ENCODE results near the gene CPT1A.

The CPT1A gene

GRCh38 chr11:68828155-68828931, 13.4 kb downstream of the CPT1A start:
- Histone ChIP-seq H3K27ac (ENCODE audit: low read length) (no peak overlapping the region), H3K27me3 (ENCODE audit: control insufficient read depth in 1 of 2, insufficient read depth in 2 of 2, low read length in 2 of 2) (no peaks in the 10 kb centered on the region), H3K4me1 (ENCODE audit: control insufficient read depth, insufficient read depth, low read length) (peaks cover 48% of the 10 kb centered on the region), H3K4me3 (ENCODE audit: low read length in 2 of 2) (no peak overlapping the region), H3K9ac (ENCODE audit: low read length in 2 of 2) (peak overlapping the region in 1 of 2 donors; percentile 21), H3K36me3 (ENCODE audit: control insufficient read depth in 2 of 2, insufficient read depth in 2 of 2, low read length in 2 of 2) (peaks cover 3 to 6% of the 10 kb centered on the region in 2 donors), H3K9me3 (ENCODE audit: control insufficient read depth in 2 of 2, low read length in 2 of 2) (no peaks in the 10 kb centered on the region)

DNA sequence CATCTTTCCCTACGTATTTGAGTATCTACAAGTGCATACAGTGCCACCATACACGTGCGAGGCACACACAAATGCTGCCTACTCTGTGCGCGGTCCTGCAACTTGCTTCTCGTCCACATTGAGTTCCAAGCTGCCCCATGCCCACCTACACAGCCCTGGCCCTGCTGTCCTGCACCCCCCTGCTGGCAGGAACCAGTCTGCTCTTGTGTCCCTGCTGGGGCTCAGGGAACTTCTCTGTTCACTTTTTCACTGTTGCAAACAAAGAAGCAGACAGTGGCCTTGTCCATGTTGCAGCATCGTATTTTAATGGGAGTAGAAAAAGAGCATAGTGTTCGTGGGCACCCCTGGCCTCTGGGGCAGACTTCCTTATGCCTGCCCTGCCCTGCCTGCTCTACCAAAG, 14.0 kb downstream of the CPT1A start:
- H3K4me3 ChIP-seq (ENCODE audit: low read length in 2 of 2): no peak overlapping the region
- no peaks in the 10 kb centered on the region for H3K27me3 ChIP-seq (ENCODE audit: control insufficient read depth in 1 of 2, insufficient read depth in 2 of 2, low read length in 2 of 2)
- peaks cover 3 to 6% of the 10 kb centered on the region in 2 donors for H3K36me3 ChIP-seq (ENCODE audit: control insufficient read depth in 2 of 2, insufficient read depth in 2 of 2, low read length in 2 of 2)
- no peak overlapping the region for H3K9ac ChIP-seq (ENCODE audit: low read length in 2 of 2)
- H3K9me3 ChIP-seq (ENCODE audit: control insufficient read depth in 2 of 2, low read length in 2 of 2): no peaks in the 10 kb centered on the region
- H3K4me1 ChIP-seq (ENCODE audit: control insufficient read depth, insufficient read depth, low read length): peaks cover 42% of the 10 kb centered on the region
- no peak overlapping the region for H3K27ac ChIP-seq (ENCODE audit: low read length)

DNA sequence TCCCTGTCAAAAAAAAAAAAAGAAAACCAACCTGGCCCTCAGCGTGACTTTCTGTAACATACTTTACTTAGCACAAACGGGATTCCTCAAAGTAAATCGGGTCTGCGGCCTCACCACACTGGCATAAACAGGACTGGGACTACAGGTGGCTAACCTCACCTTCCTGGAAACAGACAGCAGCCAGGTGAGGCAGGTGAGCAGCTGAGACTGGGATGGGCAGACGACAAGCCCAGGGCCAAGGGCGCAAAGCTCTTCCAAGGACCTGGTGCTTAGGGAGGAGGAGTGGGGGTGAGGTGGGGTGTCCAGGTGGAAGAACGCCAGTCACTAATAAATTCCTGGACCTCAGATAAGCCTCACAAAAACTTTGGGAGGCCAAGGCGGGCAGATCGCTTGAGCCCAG, 15.0 kb downstream of the CPT1A start:
- peaks cover 5 to 6% of the 10 kb centered on the region in 2 donors for H3K36me3 ChIP-seq (ENCODE audit: control insufficient read depth in 2 of 2, insufficient read depth in 2 of 2, low read length in 2 of 2)
- H3K27me3 ChIP-seq (ENCODE audit: control insufficient read depth in 1 of 2, insufficient read depth in 2 of 2, low read length in 2 of 2): no peaks in the 10 kb centered on the region
- H3K9ac ChIP-seq (ENCODE audit: low read length in 2 of 2): no peak overlapping the region
- no peak overlapping the region for H3K27ac ChIP-seq (ENCODE audit: low read length)
- no peaks in the 10 kb centered on the region for H3K9me3 ChIP-seq (ENCODE audit: control insufficient read depth in 2 of 2, low read length in 2 of 2)
- no peak overlapping the region for H3K4me3 ChIP-seq (ENCODE audit: low read length in 2 of 2)
- peaks cover 33% of the 10 kb centered on the region for H3K4me1 ChIP-seq (ENCODE audit: control insufficient read depth, insufficient read depth, low read length)

GRCh38 chr11:68825571-68825970, 16.1 kb downstream of the CPT1A start:
- peaks cover 4% of the 10 kb centered on the region in 2 donors for H3K36me3 ChIP-seq (ENCODE audit: control insufficient read depth in 2 of 2, insufficient read depth in 2 of 2, low read length in 2 of 2)
- H3K9ac ChIP-seq (ENCODE audit: low read length in 2 of 2): no peak overlapping the region
- H3K9me3 ChIP-seq (ENCODE audit: control insufficient read depth in 2 of 2, low read length in 2 of 2): no peaks in the 10 kb centered on the region
- H3K27me3 ChIP-seq (ENCODE audit: control insufficient read depth in 1 of 2, insufficient read depth in 2 of 2, low read length in 2 of 2): no peaks in the 10 kb centered on the region
- H3K27ac ChIP-seq (ENCODE audit: low read length): no peak overlapping the region
- peaks cover 23% of the 10 kb centered on the region for H3K4me1 ChIP-seq (ENCODE audit: control insufficient read depth, insufficient read depth, low read length)
- no peak overlapping the region for H3K4me3 ChIP-seq (ENCODE audit: low read length in 2 of 2)

- peaks cover 0 to 3% of the 10 kb centered on the region in 2 donors for H3K36me3 ChIP-seq (ENCODE audit: control insufficient read depth in 2 of 2, insufficient read depth in 2 of 2, low read length in 2 of 2)
- H3K27ac ChIP-seq (ENCODE audit: low read length): no peak overlapping the region
- no peak overlapping the region for H3K4me3 ChIP-seq (ENCODE audit: low read length in 2 of 2)
- H3K27me3 ChIP-seq (ENCODE audit: control insufficient read depth in 1 of 2, insufficient read depth in 2 of 2, low read length in 2 of 2): no peaks in the 10 kb centered on the region
- no peak overlapping the region for H3K9ac ChIP-seq (ENCODE audit: low read length in 2 of 2)
- H3K9me3 ChIP-seq (ENCODE audit: control insufficient read depth in 2 of 2, low read length in 2 of 2): no peaks in the 10 kb centered on the region
- H3K4me1 ChIP-seq (ENCODE audit: control insufficient read depth, insufficient read depth, low read length): peaks cover 6% of the 10 kb centered on the region
Measured at GRCh38 chr11:68822546-68822945, 19.2 kb downstream of the CPT1A start.

DNA sequence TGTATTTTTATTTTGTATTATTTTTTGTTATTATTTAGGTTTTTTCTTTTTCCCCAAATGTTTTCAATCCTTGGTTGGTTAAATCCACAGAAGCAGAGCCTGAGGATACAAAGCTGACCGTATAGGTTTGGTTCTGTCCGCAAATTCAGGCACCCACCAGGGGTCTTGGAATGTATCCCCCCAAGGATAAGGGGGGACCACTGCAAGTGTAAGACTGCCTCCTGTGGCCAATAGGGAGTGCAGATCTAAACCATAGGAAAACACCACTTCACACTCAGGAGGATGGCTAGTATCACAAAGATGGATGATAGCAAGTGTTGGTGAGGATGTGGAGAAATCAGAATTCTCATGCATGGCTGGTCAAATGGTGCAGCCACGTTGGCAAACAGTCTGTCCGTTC, 20.0 kb downstream of the CPT1A start:
- Histone ChIP-seq H3K4me1 (ENCODE audit: control insufficient read depth, insufficient read depth, low read length) (peaks cover 10% of the 10 kb centered on the region), H3K4me3 (ENCODE audit: low read length in 2 of 2) (no peak overlapping the region), H3K36me3 (ENCODE audit: control insufficient read depth in 2 of 2, insufficient read depth in 2 of 2, low read length in 2 of 2) (peaks cover 0 to 3% of the 10 kb centered on the region in 2 donors), H3K9ac (ENCODE audit: low read length in 2 of 2) (no peak overlapping the region), H3K9me3 (ENCODE audit: control insufficient read depth in 2 of 2, low read length in 2 of 2) (no peaks in the 10 kb centered on the region), H3K27ac (ENCODE audit: low read length) (no peak overlapping the region), H3K27me3 (ENCODE audit: control insufficient read depth in 1 of 2, insufficient read depth in 2 of 2, low read length in 2 of 2) (no peaks in the 10 kb centered on the region)

GRCh38 chr11:68819362-68819761, 22.4 kb downstream of the CPT1A start:
- no peaks in the 10 kb centered on the region for H3K27me3 ChIP-seq (ENCODE audit: control insufficient read depth in 1 of 2, insufficient read depth in 2 of 2, low read length in 2 of 2)
- no peaks in the 10 kb centered on the region for H3K9me3 ChIP-seq (ENCODE audit: control insufficient read depth in 2 of 2, low read length in 2 of 2)
- H3K27ac ChIP-seq (ENCODE audit: low read length): no peak overlapping the region
- no peak overlapping the region for H3K4me3 ChIP-seq (ENCODE audit: low read length in 2 of 2)
- H3K9ac ChIP-seq (ENCODE audit: low read length in 2 of 2): no peak overlapping the region
- H3K36me3 ChIP-seq (ENCODE audit: control insufficient read depth in 2 of 2, insufficient read depth in 2 of 2, low read length in 2 of 2): peaks cover 11 to 12% of the 10 kb centered on the region in 2 donors
- H3K4me1 ChIP-seq (ENCODE audit: control insufficient read depth, insufficient read depth, low read length): peaks cover 4% of the 10 kb centered on the region

DNA sequence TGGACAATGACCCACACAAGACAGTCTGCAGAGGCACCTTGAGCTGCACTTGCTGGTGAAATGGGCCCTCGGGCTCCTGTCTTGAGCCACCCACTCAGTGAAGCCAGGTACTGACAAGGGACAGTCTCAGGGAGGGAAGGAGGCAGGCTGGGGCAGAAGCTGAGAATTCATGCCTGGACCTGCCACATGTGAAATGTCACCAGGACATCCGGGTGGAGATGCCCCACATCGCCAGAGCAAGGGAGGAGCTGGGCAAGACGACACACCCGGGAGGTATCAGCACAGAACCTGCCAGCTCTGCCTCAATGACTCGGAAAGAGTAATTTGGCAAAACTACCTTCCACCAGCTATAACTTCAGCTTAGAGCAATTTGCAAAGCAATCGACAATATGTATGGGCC, 23.5 kb downstream of the CPT1A start:
- Histone ChIP-seq H3K4me3 (ENCODE audit: low read length in 2 of 2) (no peak overlapping the region), H3K36me3 (ENCODE audit: control insufficient read depth in 2 of 2, insufficient read depth in 2 of 2, low read length in 2 of 2) (peaks cover 12% of the 10 kb centered on the region in 2 donors), H3K9ac (ENCODE audit: low read length in 2 of 2) (no peak overlapping the region), H3K27me3 (ENCODE audit: control insufficient read depth in 1 of 2, insufficient read depth in 2 of 2, low read length in 2 of 2) (no peaks in the 10 kb centered on the region), H3K9me3 (ENCODE audit: control insufficient read depth in 2 of 2, low read length in 2 of 2) (no peaks in the 10 kb centered on the region), H3K27ac (ENCODE audit: low read length) (no peak overlapping the region), H3K4me1 (ENCODE audit: control insufficient read depth, insufficient read depth, low read length) (peaks cover 4% of the 10 kb centered on the region)

- Histone ChIP-seq H3K9ac (ENCODE audit: low read length in 2 of 2) (no peak overlapping the region), H3K27ac (ENCODE audit: low read length) (no peak overlapping the region), H3K36me3 (ENCODE audit: control insufficient read depth in 2 of 2, insufficient read depth in 2 of 2, low read length in 2 of 2) (peaks cover 13 to 15% of the 10 kb centered on the region in 2 donors), H3K27me3 (ENCODE audit: control insufficient read depth in 1 of 2, insufficient read depth in 2 of 2, low read length in 2 of 2) (no peaks in the 10 kb centered on the region), H3K4me1 (ENCODE audit: control insufficient read depth, insufficient read depth, low read length) (peaks cover 6% of the 10 kb centered on the region), H3K4me3 (ENCODE audit: low read length in 2 of 2) (no peak overlapping the region), H3K9me3 (ENCODE audit: control insufficient read depth in 2 of 2, low read length in 2 of 2) (no peaks in the 10 kb centered on the region)
Measured at GRCh38 chr11:68817554-68817953, 24.2 kb downstream of the CPT1A start.

GRCh38 chr11:68816917-68817419, 24.7 kb downstream of the CPT1A start:
- Histone ChIP-seq H3K9me3 (ENCODE audit: control insufficient read depth in 2 of 2, low read length in 2 of 2) (no peaks in the 10 kb centered on the region), H3K4me1 (ENCODE audit: control insufficient read depth, insufficient read depth, low read length) (peaks cover 6% of the 10 kb centered on the region), H3K9ac (ENCODE audit: low read length in 2 of 2) (no peak overlapping the region), H3K27me3 (ENCODE audit: control insufficient read depth in 1 of 2, insufficient read depth in 2 of 2, low read length in 2 of 2) (no peaks in the 10 kb centered on the region), H3K36me3 (ENCODE audit: control insufficient read depth in 2 of 2, insufficient read depth in 2 of 2, low read length in 2 of 2) (peaks cover 18 to 21% of the 10 kb centered on the region in 2 donors), H3K27ac (ENCODE audit: low read length) (no peak overlapping the region), H3K4me3 (ENCODE audit: low read length in 2 of 2) (no peak overlapping the region)

DNA sequence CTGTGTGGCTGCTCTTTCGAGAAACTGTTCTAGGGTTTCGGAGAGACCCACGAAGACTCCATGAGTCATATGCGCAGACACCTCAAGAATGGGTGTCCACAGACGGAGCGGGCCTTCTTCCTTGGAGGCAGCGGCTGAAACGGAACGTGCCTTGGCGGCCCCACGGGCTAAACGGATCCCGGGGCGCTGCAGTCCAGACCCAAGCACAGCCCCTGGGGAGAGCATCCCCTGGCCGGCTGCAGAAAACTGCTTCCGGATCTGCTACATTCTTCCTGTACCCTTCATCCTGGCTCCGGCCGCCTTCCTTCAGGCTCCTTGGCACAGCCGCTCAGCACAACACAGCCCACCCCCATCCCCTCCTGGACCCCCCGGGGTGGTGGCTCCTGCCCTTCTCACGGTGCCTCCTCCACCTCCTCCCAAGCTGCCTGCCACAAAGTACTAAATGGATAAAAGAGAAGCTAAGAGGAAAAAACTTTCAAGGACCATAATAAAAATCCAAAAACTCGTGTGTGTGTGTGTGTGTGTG, 25.4 kb downstream of the CPT1A start:
- no peak overlapping the region for H3K27ac ChIP-seq (ENCODE audit: low read length)
- peaks cover 24 to 25% of the 10 kb centered on the region in 2 donors for H3K36me3 ChIP-seq (ENCODE audit: control insufficient read depth in 2 of 2, insufficient read depth in 2 of 2, low read length in 2 of 2)
- peaks cover 6% of the 10 kb centered on the region for H3K4me1 ChIP-seq (ENCODE audit: control insufficient read depth, insufficient read depth, low read length)
- H3K9me3 ChIP-seq (ENCODE audit: control insufficient read depth in 2 of 2, low read length in 2 of 2): no peaks in the 10 kb centered on the region
- no peak overlapping the region for H3K4me3 ChIP-seq (ENCODE audit: low read length in 2 of 2)
- H3K9ac ChIP-seq (ENCODE audit: low read length in 2 of 2): no peak overlapping the region
- no peaks in the 10 kb centered on the region for H3K27me3 ChIP-seq (ENCODE audit: control insufficient read depth in 1 of 2, insufficient read depth in 2 of 2, low read length in 2 of 2)
